HCT116 (cell line): ENCODE data around the gene MAP3K2. TPM values are rescaled to one million over a fixed set of nuclear protein-coding genes. Genes with fewer than 3 reads are reported as not detected.

Experiments
- ATAC-seq: fragments of 200-7000 bp; cut with Tn5 transposase; 2 replicates; pipeline ENCODE4 v1.9.1; 2020; ENCODE audit warnings: mild to moderate bottlenecking, moderate library complexity
- BruUV-seq: library from RNA; stranded (reverse); fragments of 400-500 nt; replicated peaks from 2 replicates; lab custom pipeline; 2021; lab: Mats Ljungman, UMichigan
- CTCF ChIA-PET: fragments of 300-600 bp; sonication (Branson Sonifier 250); formaldehyde crosslinking; loops from one replicate; lab custom pipeline; 2021; ENCODE audit warnings: antibody characterized with exemption; lab: Charles Lee
- POLR2A ChIA-PET: fragments of 300-600, 350-600 bp; sonication (Branson Sonifier 250); formaldehyde crosslinking; loops from one replicate; lab custom pipeline; 2021; ENCODE audit warnings: antibody characterized with exemption; lab: Charles Lee
- RAD21 ChIA-PET, 2 experiments: fragments of 300-600 bp; sonication (Branson Sonifier 250); formaldehyde crosslinking; loops; one replicate each; lab custom pipeline; 2023; ENCODE audit warnings: low total read pairs in 2 of 2; ENCODE audit not compliant: uncharacterized antibody in 2 of 2, unreplicated experiment in 2 of 2, low non-redundant PET in 1 of 2; lab: Charles Lee
- DNase-seq: peaks from one replicate; pipeline ENCODE4 v3.0.0-alpha.2; 2010; ENCODE audit warnings: low read depth, low spot score
- H2AFZ ChIP-seq: fragments of 200-600 bp; shearing (Covaris generic), sonication (generic); 2 replicates; pipeline ENCODE4 v1.6.1; 2017; ENCODE audit warnings: low read depth, mixed run types, mixed read lengths, antibody characterized with exemption, low read length; ENCODE audit not compliant: poor library complexity, severe bottlenecking
- H3K27ac ChIP-seq: 2 replicates; pipeline ENCODE4 v1.5.1; 2012; ENCODE audit warnings: low read depth, low read length
- H3K27me3 ChIP-seq: fragments of 200-600 bp; sonication (generic); 2 replicates; pipeline ENCODE4 v1.6.1; 2016; ENCODE audit warnings: mixed run types, low read length, mixed read lengths; ENCODE audit not compliant: insufficient read depth
- H3K36me3 ChIP-seq, 2 experiments: fragments of 200-500 bp in 1 of 2; fragments of 200-600 bp in 1 of 2; sonication (Bioruptor generic) in 1 of 2; sonication (generic) in 1 of 2; 2 replicates each; pipeline versions ENCODE4 v1.5.1 to v1.6.1; 2014 to 2016; ENCODE audit warnings: low read length in 2 of 2, inconsistent platforms in 1 of 2, mixed read lengths in 1 of 2, mixed run types in 1 of 2; ENCODE audit not compliant: insufficient read depth in 2 of 2, control insufficient read depth in 1 of 2
- H3K4me1 ChIP-seq, 2 experiments: fragments of 200-600 bp in 1 of 2; sonication (generic) in 1 of 2; 2 replicates each; pipeline versions ENCODE4 v1.5.1 to v1.6.1; 2012 to 2017; ENCODE audit warnings: low read length in 2 of 2, inconsistent platforms in 1 of 2, mild to moderate bottlenecking in 1 of 2, mixed read lengths in 1 of 2, mixed run types in 1 of 2, moderate library complexity in 1 of 2; ENCODE audit not compliant: insufficient read depth in 2 of 2, control insufficient read depth in 1 of 2
- H3K4me2 ChIP-seq: fragments of 200-600 bp; sonication (generic); 2 replicates; pipeline ENCODE4 v1.6.1; 2017; ENCODE audit warnings: mixed run types, low read length, mixed read lengths
- H3K4me3 ChIP-seq, 2 experiments: fragments of 200-600 bp in 1 of 2; sonication (generic) in 1 of 2; replicated peaks in 1 of 2; 2 replicates each; pipeline ENCODE4 v1.5.1; 2011 to 2016; ENCODE audit warnings: low read length in 2 of 2, control low read depth in 1 of 2, low read depth in 1 of 2, mild to moderate bottlenecking in 1 of 2, mixed read lengths in 1 of 2, mixed run types in 1 of 2
- H3K79me2 ChIP-seq: fragments of 200-600 bp; sonication (generic); 2 replicates; pipeline ENCODE4 v1.6.1; 2017; ENCODE audit warnings: mild to moderate bottlenecking, mixed run types, low read length, moderate library complexity, mixed read lengths; ENCODE audit not compliant: insufficient read depth
- H3K9ac ChIP-seq: fragments of 200-600 bp; sonication (generic); 2 replicates; pipeline ENCODE4 v1.6.1; 2016; ENCODE audit warnings: low read length, mixed read lengths
- H3K9me2 ChIP-seq: fragments of 200-600 bp; sonication (generic), shearing (Covaris generic); 2 replicates; pipeline ENCODE4 v1.6.1; 2017; ENCODE audit warnings: mixed run types, mild to moderate bottlenecking, moderate library complexity; ENCODE audit not compliant: insufficient read depth
- H3K9me3 ChIP-seq, 2 experiments: fragments of 200-500 bp in 1 of 2; fragments of 200-600 bp in 1 of 2; sonication (Bioruptor generic) in 1 of 2; sonication (generic) in 1 of 2; 2 replicates each; pipeline ENCODE4 v1.6.1; 2014 to 2017; ENCODE audit warnings: low read length in 2 of 2, mixed read lengths in 2 of 2, inconsistent platforms in 1 of 2, low read depth in 1 of 2, mild to moderate bottlenecking in 1 of 2, mixed run types in 1 of 2, moderate library complexity in 1 of 2; ENCODE audit not compliant: control insufficient read depth in 1 of 2, insufficient read depth in 1 of 2
- H4K20me1 ChIP-seq: fragments of 200-600 bp; sonication (generic), shearing (Covaris generic); 2 replicates; pipeline ENCODE4 v1.6.1; 2017; ENCODE audit warnings: mixed run types, mild to moderate bottlenecking, moderate library complexity; ENCODE audit not compliant: insufficient read depth
- CBX3 ChIP-seq: IDR thresholded peaks from 2 replicates; pipeline ENCODE4 v1.6.1; 2012; ENCODE audit warnings: low read depth
- CEBPB ChIP-seq: IDR thresholded peaks from 2 replicates; pipeline ENCODE4 v1.6.1; 2012; ENCODE audit warnings: low read depth
- EGR1 ChIP-seq: IDR thresholded peaks from 2 replicates; pipeline ENCODE4 v1.6.1; 2012; ENCODE audit warnings: low read depth
- EZH2 ChIP-seq: fragments of 200-600 bp; sonication (generic); IDR thresholded peaks from 2 replicates; pipeline ENCODE4 v1.6.1; 2017; ENCODE audit warnings: antibody characterized with exemption, mixed run types
- EZH2phosphoT487 ChIP-seq: fragments of 200-600 bp; IDR thresholded peaks from 2 replicates; pipeline ENCODE4 v1.6.1; 2018; ENCODE audit warnings: antibody characterized with exemption, borderline replicate concordance
- FOSL1 ChIP-seq: IDR thresholded peaks from 2 replicates; pipeline ENCODE4 v1.6.1; 2012; ENCODE audit warnings: low read depth
- JUND ChIP-seq: IDR thresholded peaks from 2 replicates; pipeline ENCODE4 v1.6.1; 2012
- MAX ChIP-seq: IDR thresholded peaks from 2 replicates; pipeline ENCODE4 v1.6.1; 2012
- POLR2A ChIP-seq: IDR thresholded peaks from 2 replicates; pipeline ENCODE4 v1.7.0; 2011; ENCODE audit warnings: borderline replicate concordance; ENCODE audit not compliant: insufficient read depth, insufficient read length; ENCODE audit errors: extremely low read depth
- SIN3A ChIP-seq: IDR thresholded peaks from 2 replicates; pipeline ENCODE4 v1.6.1; 2012; ENCODE audit warnings: low read depth
- SRF ChIP-seq: IDR thresholded peaks from 2 replicates; pipeline ENCODE4 v1.6.1; 2012; ENCODE audit warnings: low read depth
- TCF7L2 ChIP-seq: IDR thresholded peaks from 2 replicates; pipeline ENCODE4 v1.7.0; 2011; ENCODE audit warnings: borderline replicate concordance, inconsistent platforms; ENCODE audit not compliant: insufficient read depth, insufficient read length; ENCODE audit errors: extremely low read depth
- YY1 ChIP-seq: IDR thresholded peaks from 2 replicates; pipeline ENCODE4 v1.6.1; 2011; ENCODE audit warnings: low read length, low read depth, moderate library complexity, mild to moderate bottlenecking; ENCODE audit not compliant: insufficient replicate concordance; ENCODE audit errors: extremely low read depth
- ZFX ChIP-seq: fragments of 450-650 bp; IDR thresholded peaks from 2 replicates; pipeline ENCODE4 v1.6.1; 2017
- ZNF274 ChIP-seq: fragments of 200-500 bp; sonication (Bioruptor generic); IDR thresholded peaks from 2 replicates; pipeline ENCODE4 v1.6.1; 2014; ENCODE audit warnings: mild to moderate bottlenecking, low read depth, low read length, inconsistent platforms
- intact Hi-C: fragments of 100-400 bp; cut with micrococcal nuclease; formaldehyde crosslinking; loops from 2 replicates; pipeline ENCODE4 v1.10.0; 2022
- total RNA-seq: library from RNA; stranded (reverse); gene quantifications from one replicate; pipeline ENCODE4 v1.2.1, GENCODE V29; 2021; ENCODE audit not compliant: unreplicated experiment
- TF ChIP-seq, protein P1 (sequence below), 3 experiments: fragments of 200-600 bp in 1 of 3; sonication (generic) in 1 of 3; IDR thresholded peaks in 2 of 3; conservative IDR thresholded peaks in 1 of 3; 2 replicates each; pipeline ENCODE4 v1.5.1; 2012 to 2017; ENCODE audit warnings: low read depth in 2 of 3, low read length in 2 of 3, antibody characterized with exemption in 1 of 3, borderline replicate concordance in 1 of 3, control low read depth in 1 of 3, mild to moderate bottlenecking in 1 of 3, mixed read lengths in 1 of 3, mixed run types in 1 of 3, moderate library complexity in 1 of 3; ENCODE audit not compliant: insufficient read depth in 1 of 3
- TF ChIP-seq, protein P2 (sequence below): IDR thresholded peaks from 2 replicates; pipeline ENCODE4 v1.6.1; 2012; ENCODE audit warnings: low read depth
- TF ChIP-seq, protein P3 (sequence below): IDR thresholded peaks from 2 replicates; pipeline ENCODE4 v1.6.1; 2011; ENCODE audit warnings: mild to moderate bottlenecking, low read length, moderate library complexity; ENCODE audit not compliant: insufficient replicate concordance; ENCODE audit errors: extremely low read depth
- TF ChIP-seq, protein P4 (sequence below): IDR thresholded peaks from 2 replicates; pipeline ENCODE4 v1.6.1; 2012

MAP3K2 gene
- total RNA-seq, 1 experiment from 2014 or later = 44.5 TPM

- Histone ChIP-seq H3K27ac (no peak overlapping the region), H3K9me2 (no peaks in the 10 kb centered on the region), H3K9ac (no peak overlapping the region), H3K36me3 (no peaks in the 10 kb centered on the region), H3K4me3 (no peak overlapping the region), H3K4me2 (no peak overlapping the region), H3K79me2 (no peaks in the 10 kb centered on the region), H2AFZ (no peak overlapping the region), H3K27me3 (peaks cover 68% of the 10 kb centered on the region), H3K4me1 (peaks cover 14 to 20% of the 10 kb centered on the region in 2 experiments), H4K20me1 (peaks cover 3% of the 10 kb centered on the region; the same call in 1 of the 2 replicates), H3K9me3 (no peaks in the 10 kb centered on the region)
- no peak for ATAC-seq
- ChIA-PET POLR2A (no interaction called here), CTCF (no interaction called here), RAD21 (no interaction called here)
- no peak for TF ChIP-seq MAX
- TF ChIP-seq ZNF274 = no peak
- no peak for TF ChIP-seq SIN3A
- no peak for TF ChIP-seq EZH2phosphoT487
- TF ChIP-seq, protein P1, sequence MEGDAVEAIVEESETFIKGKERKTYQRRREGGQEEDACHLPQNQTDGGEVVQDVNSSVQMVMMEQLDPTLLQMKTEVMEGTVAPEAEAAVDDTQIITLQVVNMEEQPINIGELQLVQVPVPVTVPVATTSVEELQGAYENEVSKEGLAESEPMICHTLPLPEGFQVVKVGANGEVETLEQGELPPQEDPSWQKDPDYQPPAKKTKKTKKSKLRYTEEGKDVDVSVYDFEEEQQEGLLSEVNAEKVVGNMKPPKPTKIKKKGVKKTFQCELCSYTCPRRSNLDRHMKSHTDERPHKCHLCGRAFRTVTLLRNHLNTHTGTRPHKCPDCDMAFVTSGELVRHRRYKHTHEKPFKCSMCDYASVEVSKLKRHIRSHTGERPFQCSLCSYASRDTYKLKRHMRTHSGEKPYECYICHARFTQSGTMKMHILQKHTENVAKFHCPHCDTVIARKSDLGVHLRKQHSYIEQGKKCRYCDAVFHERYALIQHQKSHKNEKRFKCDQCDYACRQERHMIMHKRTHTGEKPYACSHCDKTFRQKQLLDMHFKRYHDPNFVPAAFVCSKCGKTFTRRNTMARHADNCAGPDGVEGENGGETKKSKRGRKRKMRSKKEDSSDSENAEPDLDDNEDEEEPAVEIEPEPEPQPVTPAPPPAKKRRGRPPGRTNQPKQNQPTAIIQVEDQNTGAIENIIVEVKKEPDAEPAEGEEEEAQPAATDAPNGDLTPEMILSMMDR (IDR thresholded peaks at IDR 0.05 in 2 of 3, conservative IDR thresholded peaks at IDR 0.05 in 1 of 3; ENCODE audit: borderline replicate concordance in 1 of 3, insufficient read depth in 1 of 3, low read depth in 2 of 3, low read length in 2 of 3) = no peak
- TF ChIP-seq YY1 = no peak
- no peak for TF ChIP-seq POLR2A
- no peak for TF ChIP-seq CEBPB
- TF ChIP-seq, protein P2, sequence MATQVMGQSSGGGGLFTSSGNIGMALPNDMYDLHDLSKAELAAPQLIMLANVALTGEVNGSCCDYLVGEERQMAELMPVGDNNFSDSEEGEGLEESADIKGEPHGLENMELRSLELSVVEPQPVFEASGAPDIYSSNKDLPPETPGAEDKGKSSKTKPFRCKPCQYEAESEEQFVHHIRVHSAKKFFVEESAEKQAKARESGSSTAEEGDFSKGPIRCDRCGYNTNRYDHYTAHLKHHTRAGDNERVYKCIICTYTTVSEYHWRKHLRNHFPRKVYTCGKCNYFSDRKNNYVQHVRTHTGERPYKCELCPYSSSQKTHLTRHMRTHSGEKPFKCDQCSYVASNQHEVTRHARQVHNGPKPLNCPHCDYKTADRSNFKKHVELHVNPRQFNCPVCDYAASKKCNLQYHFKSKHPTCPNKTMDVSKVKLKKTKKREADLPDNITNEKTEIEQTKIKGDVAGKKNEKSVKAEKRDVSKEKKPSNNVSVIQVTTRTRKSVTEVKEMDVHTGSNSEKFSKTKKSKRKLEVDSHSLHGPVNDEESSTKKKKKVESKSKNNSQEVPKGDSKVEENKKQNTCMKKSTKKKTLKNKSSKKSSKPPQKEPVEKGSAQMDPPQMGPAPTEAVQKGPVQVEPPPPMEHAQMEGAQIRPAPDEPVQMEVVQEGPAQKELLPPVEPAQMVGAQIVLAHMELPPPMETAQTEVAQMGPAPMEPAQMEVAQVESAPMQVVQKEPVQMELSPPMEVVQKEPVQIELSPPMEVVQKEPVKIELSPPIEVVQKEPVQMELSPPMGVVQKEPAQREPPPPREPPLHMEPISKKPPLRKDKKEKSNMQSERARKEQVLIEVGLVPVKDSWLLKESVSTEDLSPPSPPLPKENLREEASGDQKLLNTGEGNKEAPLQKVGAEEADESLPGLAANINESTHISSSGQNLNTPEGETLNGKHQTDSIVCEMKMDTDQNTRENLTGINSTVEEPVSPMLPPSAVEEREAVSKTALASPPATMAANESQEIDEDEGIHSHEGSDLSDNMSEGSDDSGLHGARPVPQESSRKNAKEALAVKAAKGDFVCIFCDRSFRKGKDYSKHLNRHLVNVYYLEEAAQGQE = no peak
- TF ChIP-seq CBX3 = no peak
- TF ChIP-seq, protein P3, sequence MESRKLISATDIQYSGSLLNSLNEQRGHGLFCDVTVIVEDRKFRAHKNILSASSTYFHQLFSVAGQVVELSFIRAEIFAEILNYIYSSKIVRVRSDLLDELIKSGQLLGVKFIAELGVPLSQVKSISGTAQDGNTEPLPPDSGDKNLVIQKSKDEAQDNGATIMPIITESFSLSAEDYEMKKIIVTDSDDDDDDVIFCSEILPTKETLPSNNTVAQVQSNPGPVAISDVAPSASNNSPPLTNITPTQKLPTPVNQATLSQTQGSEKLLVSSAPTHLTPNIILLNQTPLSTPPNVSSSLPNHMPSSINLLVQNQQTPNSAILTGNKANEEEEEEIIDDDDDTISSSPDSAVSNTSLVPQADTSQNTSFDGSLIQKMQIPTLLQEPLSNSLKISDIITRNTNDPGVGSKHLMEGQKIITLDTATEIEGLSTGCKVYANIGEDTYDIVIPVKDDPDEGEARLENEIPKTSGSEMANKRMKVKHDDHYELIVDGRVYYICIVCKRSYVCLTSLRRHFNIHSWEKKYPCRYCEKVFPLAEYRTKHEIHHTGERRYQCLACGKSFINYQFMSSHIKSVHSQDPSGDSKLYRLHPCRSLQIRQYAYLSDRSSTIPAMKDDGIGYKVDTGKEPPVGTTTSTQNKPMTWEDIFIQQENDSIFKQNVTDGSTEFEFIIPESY = no peak
- TF ChIP-seq JUND = no peak
- no peak for TF ChIP-seq EZH2
- no peak for TF ChIP-seq FOSL1
- TF ChIP-seq, protein P4, sequence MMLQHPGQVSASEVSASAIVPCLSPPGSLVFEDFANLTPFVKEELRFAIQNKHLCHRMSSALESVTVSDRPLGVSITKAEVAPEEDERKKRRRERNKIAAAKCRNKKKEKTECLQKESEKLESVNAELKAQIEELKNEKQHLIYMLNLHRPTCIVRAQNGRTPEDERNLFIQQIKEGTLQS = no peak
- TF ChIP-seq ZFX = no peak
- no peak for TF ChIP-seq SRF
- no peak for TF ChIP-seq EGR1
- TF ChIP-seq TCF7L2 = no peak
- no TSS peak for BruUV-seq
- intact Hi-C loops = no loop called here
- DNase-seq = no peak
Measured at GRCh38 chr2:127403460-127403859, 15.7 kb upstream of the MAP3K2 start.
